Measurements from ENCODE around the gene SUPT6H.

Gene SUPT6H

DNA sequence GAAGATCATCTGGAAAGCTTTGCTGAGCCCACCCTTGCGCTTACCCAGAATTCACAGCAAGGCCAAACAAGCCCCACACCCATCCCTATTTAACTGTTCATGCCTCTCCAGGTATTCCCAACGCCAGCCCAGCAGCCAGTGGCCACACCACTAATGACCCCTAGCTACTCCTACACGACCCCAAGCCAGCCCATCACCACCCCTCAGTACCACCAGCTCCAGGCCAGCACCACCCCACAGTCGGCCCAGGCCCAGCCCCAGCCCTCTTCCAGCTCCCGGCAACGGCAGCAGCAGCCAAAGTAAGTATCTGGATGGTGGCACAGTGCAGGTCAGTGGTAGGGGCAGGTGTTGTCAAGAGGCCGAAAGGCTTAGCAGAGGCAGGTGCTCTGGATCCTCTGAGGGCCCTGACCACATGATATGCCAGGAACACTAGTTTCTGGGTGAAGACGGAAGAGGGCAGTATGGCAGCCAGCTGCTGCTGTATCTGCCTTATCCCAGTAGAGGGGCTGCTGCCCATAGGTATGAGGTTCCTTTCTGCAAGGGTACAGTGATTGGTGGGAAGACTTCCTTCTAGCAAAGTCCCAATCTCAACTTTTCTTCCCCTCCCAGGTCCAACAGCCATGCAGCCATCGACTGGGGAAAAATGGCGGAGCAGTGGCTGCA, 39.0 kb downstream of the SUPT6H start:
- Histone ChIP-seq H3K9me3 (ENCODE audit: low read length) (no peaks in the 10 kb centered on the region), H3K79me2 (ENCODE audit: insufficient read depth, low read length) (no peaks in the 10 kb centered on the region), H3F3A (ENCODE audit: insufficient read depth, low read length) (no peaks in the 10 kb centered on the region), H3K27me3 (ENCODE audit: insufficient read depth, low read length) (no peaks in the 10 kb centered on the region), H3K36me3 (ENCODE audit: insufficient read depth, low read length) (peaks cover 76% of the 10 kb centered on the region), H2AFZ (ENCODE audit: low read length) (no peak overlapping the region), H3K4me3 (ENCODE audit: low read depth, low read length, poor library complexity, severe bottlenecking) (no peak overlapping the region), H3K27ac (ENCODE audit: low read depth, low read length, poor library complexity, severe bottlenecking) (no peak overlapping the region), H3K4me2 (ENCODE audit: low read length) (no peak overlapping the region), H3K4me1 (ENCODE audit: insufficient read depth, low read length, severe bottlenecking) (no peaks in the 10 kb centered on the region), H4K20me1 (ENCODE audit: insufficient read depth, low read length) (no peaks in the 10 kb centered on the region), H3K9me2 (ENCODE audit: low read depth, low read length) (no peaks in the 10 kb centered on the region), H3K9ac (ENCODE audit: low read length) (no peak overlapping the region)
- TF ChIP-seq EZH2 (IDR thresholded peaks at IDR 0.05; ENCODE audit: borderline replicate concordance, low read length), result no peak
- TF ChIP-seq, protein P1, sequence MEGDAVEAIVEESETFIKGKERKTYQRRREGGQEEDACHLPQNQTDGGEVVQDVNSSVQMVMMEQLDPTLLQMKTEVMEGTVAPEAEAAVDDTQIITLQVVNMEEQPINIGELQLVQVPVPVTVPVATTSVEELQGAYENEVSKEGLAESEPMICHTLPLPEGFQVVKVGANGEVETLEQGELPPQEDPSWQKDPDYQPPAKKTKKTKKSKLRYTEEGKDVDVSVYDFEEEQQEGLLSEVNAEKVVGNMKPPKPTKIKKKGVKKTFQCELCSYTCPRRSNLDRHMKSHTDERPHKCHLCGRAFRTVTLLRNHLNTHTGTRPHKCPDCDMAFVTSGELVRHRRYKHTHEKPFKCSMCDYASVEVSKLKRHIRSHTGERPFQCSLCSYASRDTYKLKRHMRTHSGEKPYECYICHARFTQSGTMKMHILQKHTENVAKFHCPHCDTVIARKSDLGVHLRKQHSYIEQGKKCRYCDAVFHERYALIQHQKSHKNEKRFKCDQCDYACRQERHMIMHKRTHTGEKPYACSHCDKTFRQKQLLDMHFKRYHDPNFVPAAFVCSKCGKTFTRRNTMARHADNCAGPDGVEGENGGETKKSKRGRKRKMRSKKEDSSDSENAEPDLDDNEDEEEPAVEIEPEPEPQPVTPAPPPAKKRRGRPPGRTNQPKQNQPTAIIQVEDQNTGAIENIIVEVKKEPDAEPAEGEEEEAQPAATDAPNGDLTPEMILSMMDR (IDR thresholded peaks at IDR 0.05; ENCODE audit: low read length), result no peak

DNA sequence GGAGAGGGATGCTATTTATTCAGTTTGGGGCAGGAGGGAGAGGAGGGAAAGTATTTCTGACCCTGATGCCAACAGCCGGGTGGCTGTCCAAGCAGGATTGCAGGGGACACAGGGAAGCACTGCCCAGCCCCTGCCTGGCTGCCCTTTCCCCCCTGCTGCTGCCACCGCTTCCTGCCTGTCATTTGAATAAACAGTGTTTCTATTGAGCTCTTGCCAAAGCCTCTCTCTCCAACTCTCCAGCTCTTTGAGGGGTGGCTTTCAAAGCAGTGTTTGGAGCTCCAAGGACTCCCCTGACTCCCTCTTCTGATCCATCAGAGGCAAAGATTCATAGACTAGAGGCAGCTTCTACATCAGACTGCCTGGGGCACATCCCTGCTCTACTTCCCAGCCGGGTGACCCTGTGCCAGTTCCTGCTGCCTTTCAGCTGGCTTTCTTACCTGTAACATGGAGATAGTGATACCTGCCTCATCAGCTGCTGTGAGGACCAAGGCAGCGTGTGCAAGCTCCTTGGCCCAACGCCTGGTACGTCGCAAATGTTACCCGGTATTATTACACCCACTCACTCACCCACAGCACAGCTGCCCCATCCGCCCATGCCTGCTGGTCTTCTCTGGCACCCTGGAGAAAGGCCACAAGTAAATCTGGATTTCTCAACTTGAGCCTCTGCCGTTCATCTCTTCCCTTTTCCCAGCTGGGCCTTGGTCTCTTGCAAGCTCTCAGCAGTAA, 40.2 kb downstream of the SUPT6H start:
- no peak overlapping the region for H3K4me3 ChIP-seq (ENCODE audit: low read depth, low read length, poor library complexity, severe bottlenecking)
- H3K9ac ChIP-seq (ENCODE audit: low read length), result no peak overlapping the region
- H3K4me1 ChIP-seq (ENCODE audit: insufficient read depth, low read length, severe bottlenecking), result no peaks in the 10 kb centered on the region
- no peaks in the 10 kb centered on the region for H3K9me3 ChIP-seq (ENCODE audit: low read length)
- no peak for TF ChIP-seq EZH2 (IDR thresholded peaks at IDR 0.05; ENCODE audit: borderline replicate concordance, low read length)
- TF ChIP-seq, protein P1 (IDR thresholded peaks at IDR 0.05; ENCODE audit: low read length), result no peak
- H3K79me2 ChIP-seq (ENCODE audit: insufficient read depth, low read length), result no peaks in the 10 kb centered on the region
- H3F3A ChIP-seq (ENCODE audit: insufficient read depth, low read length), result no peaks in the 10 kb centered on the region
- H3K4me2 ChIP-seq (ENCODE audit: low read length), result no peak overlapping the region
- H3K27ac ChIP-seq (ENCODE audit: low read depth, low read length, poor library complexity, severe bottlenecking), result no peak overlapping the region
- no peak overlapping the region for H2AFZ ChIP-seq (ENCODE audit: low read length)
- no peaks in the 10 kb centered on the region for H3K27me3 ChIP-seq (ENCODE audit: insufficient read depth, low read length)
- H3K9me2 ChIP-seq (ENCODE audit: low read depth, low read length), result no peaks in the 10 kb centered on the region
- no peaks in the 10 kb centered on the region for H4K20me1 ChIP-seq (ENCODE audit: insufficient read depth, low read length)
- peaks cover 64% of the 10 kb centered on the region for H3K36me3 ChIP-seq (ENCODE audit: insufficient read depth, low read length)

DNA sequence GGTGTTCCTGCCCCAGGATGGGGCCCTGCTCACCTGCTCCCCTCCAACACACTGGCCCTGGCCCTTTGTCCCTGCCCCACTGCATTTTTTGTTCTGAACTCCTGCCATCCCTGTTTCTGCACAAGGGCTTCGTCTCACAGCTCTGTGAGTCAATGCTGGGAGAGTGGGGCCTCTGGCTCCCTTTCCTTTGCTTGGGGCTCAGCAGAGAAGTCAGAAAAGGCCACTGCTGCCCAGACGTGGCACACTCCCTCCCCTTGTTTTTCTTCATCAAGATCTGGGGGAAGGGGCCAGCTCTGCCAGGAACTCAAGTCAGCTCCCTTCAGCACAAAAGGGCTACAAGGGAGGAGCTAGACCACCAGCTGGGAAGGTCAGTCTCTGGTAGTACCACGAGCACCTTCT, 40.7 kb downstream of the SUPT6H start:
- no peak overlapping the region for H3K4me2 ChIP-seq (ENCODE audit: low read length)
- H3K79me2 ChIP-seq (ENCODE audit: insufficient read depth, low read length), result no peaks in the 10 kb centered on the region
- no peaks in the 10 kb centered on the region for H3K4me1 ChIP-seq (ENCODE audit: insufficient read depth, low read length, severe bottlenecking)
- H3F3A ChIP-seq (ENCODE audit: insufficient read depth, low read length), result no peaks in the 10 kb centered on the region
- H3K9me2 ChIP-seq (ENCODE audit: low read depth, low read length), result no peaks in the 10 kb centered on the region
- no peaks in the 10 kb centered on the region for H3K27me3 ChIP-seq (ENCODE audit: insufficient read depth, low read length)
- no peaks in the 10 kb centered on the region for H4K20me1 ChIP-seq (ENCODE audit: insufficient read depth, low read length)
- H3K9me3 ChIP-seq (ENCODE audit: low read length), result no peaks in the 10 kb centered on the region
- H2AFZ ChIP-seq (ENCODE audit: low read length), result no peak overlapping the region
- H3K9ac ChIP-seq (ENCODE audit: low read length), result no peak overlapping the region
- TF ChIP-seq, protein P1 (IDR thresholded peaks at IDR 0.05; ENCODE audit: low read length), result no peak
- TF ChIP-seq EZH2 (IDR thresholded peaks at IDR 0.05; ENCODE audit: borderline replicate concordance, low read length), result no peak
- peaks cover 59% of the 10 kb centered on the region for H3K36me3 ChIP-seq (ENCODE audit: insufficient read depth, low read length)
- no peak overlapping the region for H3K27ac ChIP-seq (ENCODE audit: low read depth, low read length, poor library complexity, severe bottlenecking)
- no peak overlapping the region for H3K4me3 ChIP-seq (ENCODE audit: low read depth, low read length, poor library complexity, severe bottlenecking)

Data from OCI-LY1 (cell line).